GM19240 (cell line): ENCODE data around the gene COL4A4.

ENCODE experiments used
- DNase-seq: peaks from one replicate; pipeline ENCODE4 v3.0.0; 2011; ENCODE audit warnings: low spot score; ENCODE audit not compliant: insufficient read length

COL4A4 gene

GRCh38 chr2:226984750-226985582 lies 179.0 kb downstream of the COL4A4 start:
- DNase-seq = peak; percentile 56

GRCh38 chr2:226983895-226984749 lies 179.9 kb downstream of the COL4A4 start:
- DNase-seq = no peak

- DNase-seq = no peak
Measured at GRCh38 chr2:226981791-226982326, 182.1 kb downstream of the COL4A4 start.

- DNase-seq = no peak
Measured at GRCh38 chr2:226979004-226979403, 185.0 kb downstream of the COL4A4 start.

GRCh38 chr2:226978300-226978699 lies 185.7 kb downstream of the COL4A4 start:
- DNase-seq = no peak

GRCh38 chr2:226977775-226978190 lies 186.2 kb downstream of the COL4A4 start:
- no peak for DNase-seq

GRCh38 chr2:226973816-226974215 lies 190.2 kb downstream of the COL4A4 start:
- DNase-seq = no peak

GRCh38 chr2:226971770-226972169 lies 192.2 kb downstream of the COL4A4 start:
- no peak for DNase-seq

GRCh38 chr2:226971084-226971483 lies 192.9 kb downstream of the COL4A4 start:
- no peak for DNase-seq

GRCh38 chr2:226970362-226970761 lies 193.6 kb downstream of the COL4A4 start:
- no peak for DNase-seq

GRCh38 chr2:226969417-226970080 lies 194.5 kb downstream of the COL4A4 start:
- DNase-seq = no peak

- DNase-seq = no peak
Measured at GRCh38 chr2:226965376-226965775, 198.6 kb downstream of the COL4A4 start.

- no peak for DNase-seq
Measured at GRCh38 chr2:226963528-226963927, 200.5 kb downstream of the COL4A4 start.

- no peak for DNase-seq
Measured at GRCh38 chr2:226962176-226962773, 201.7 kb downstream of the COL4A4 start.

GRCh38 chr2:226959418-226959817 lies 204.6 kb downstream of the COL4A4 start:
- DNase-seq = no peak

- DNase-seq = no peak
Measured at GRCh38 chr2:226956659-226957058, 207.3 kb downstream of the COL4A4 start.

- DNase-seq = no peak
Measured at GRCh38 chr2:226953826-226954225, 210.2 kb downstream of the COL4A4 start.

- no peak for DNase-seq
Measured at GRCh38 chr2:226953206-226953605, 210.8 kb downstream of the COL4A4 start.
